Natural killer cell (primary cell): ENCODE measurements around the gene FADS6. TPM values are rescaled to one million over a fixed set of nuclear protein-coding genes. Genes with fewer than 3 reads are reported as not detected.

Experiments used
- ATAC-seq, 3 donors: fragments of 150-1000 bp in 2 of 3; fragments of 200-7000 bp in 1 of 3; cut with Tn5 transposase; 1 replicate in 1 of 3; 2 replicates in 2 of 3; pipeline ENCODE4 v1.10.0; 2021; ENCODE audit warnings: mild to moderate bottlenecking in 2 of 3, moderate library complexity in 2 of 3
- DNase-seq, 2 donors: peaks; one replicate each; pipeline versions ENCODE4 v3.0.0 to v3.0.0-alpha.2; 2013 to 2021; ENCODE audit warnings: mixed read lengths in 1 of 2
- H3K27ac ChIP-seq: one replicate; pipeline ENCODE4 v1.5.1; 2013; ENCODE audit warnings: mild to moderate bottlenecking, low read length
- H3K27me3 ChIP-seq: one replicate; pipeline ENCODE4 v1.6.1; 2013; ENCODE audit warnings: low read length; ENCODE audit not compliant: control insufficient read depth, insufficient read depth
- H3K36me3 ChIP-seq: one replicate; pipeline ENCODE4 v1.6.1; 2013; ENCODE audit warnings: low read length; ENCODE audit not compliant: control insufficient read depth, insufficient read depth
- H3K4me1 ChIP-seq: one replicate; pipeline ENCODE4 v1.6.1; 2013; ENCODE audit warnings: low read length; ENCODE audit not compliant: control insufficient read depth, insufficient read depth
- H3K4me3 ChIP-seq: one replicate; pipeline ENCODE4 v1.5.1; 2013; ENCODE audit warnings: low read length
- H3K9me3 ChIP-seq: one replicate; pipeline ENCODE4 v1.6.1; 2013; ENCODE audit warnings: low read length; ENCODE audit not compliant: control insufficient read depth, insufficient read depth
- H3K27ac Mint-ChIP-seq, 2 donors: one replicate each; pipeline ENCODE4 v1.8.0; 2022; ENCODE audit warnings: mild to moderate bottlenecking in 2 of 2, mixed read lengths in 2 of 2, moderate library complexity in 1 of 2
- H3K27me3 Mint-ChIP-seq, 2 donors: one replicate each; pipeline ENCODE4 v1.8.0; 2022; ENCODE audit warnings: low read depth in 2 of 2, mixed read lengths in 2 of 2
- H3K36me3 Mint-ChIP-seq: one replicate; pipeline ENCODE4 v1.8.0; 2022; ENCODE audit warnings: mixed read lengths
- H3K4me1 Mint-ChIP-seq, 2 donors: one replicate each; pipeline ENCODE4 v1.8.0; 2022; ENCODE audit warnings: mixed read lengths in 2 of 2
- H3K4me3 Mint-ChIP-seq: one replicate; pipeline ENCODE4 v1.8.0; 2022; ENCODE audit warnings: mild to moderate bottlenecking, moderate library complexity, mixed read lengths
- H3K9me3 Mint-ChIP-seq, 2 donors: one replicate each; pipeline ENCODE4 v1.8.0; 2022; ENCODE audit warnings: mixed read lengths in 2 of 2
- WGBS: methylation state at CpG from one replicate; pipeline ENCODE4 v1.1.7; 2013; ENCODE audit warnings: missing lambda C conversion rate; ENCODE audit not compliant: insufficient coverage; 5-methylcytosine and 5-hydroxymethylcytosine counted together
- intact Hi-C: fragments of 100-400 bp; cut with micrococcal nuclease; formaldehyde crosslinking; loops from one replicate; pipeline ENCODE4 v1.14.2; 2022
- total RNA-seq, 4 donors: library from RNA; stranded (reverse); fragments of 120-200 nt in 1 of 4; gene quantifications; one replicate each; pipeline versions ENCODE4 v1.2.3 to v1.2.4, GENCODE V29; 2013 to 2022
- TF ChIP-seq, protein P1 (sequence below): fragments of 200-600 bp; IDR thresholded peaks from one replicate; pipeline ENCODE4 v1.8.0; 2022; ENCODE audit warnings: antibody characterized with exemption

FADS6 gene
- total RNA-seq, 3 donors from 2014 or later (not counting 1 experiment from before 2014, with no cell fraction given), result not detected

DNA sequence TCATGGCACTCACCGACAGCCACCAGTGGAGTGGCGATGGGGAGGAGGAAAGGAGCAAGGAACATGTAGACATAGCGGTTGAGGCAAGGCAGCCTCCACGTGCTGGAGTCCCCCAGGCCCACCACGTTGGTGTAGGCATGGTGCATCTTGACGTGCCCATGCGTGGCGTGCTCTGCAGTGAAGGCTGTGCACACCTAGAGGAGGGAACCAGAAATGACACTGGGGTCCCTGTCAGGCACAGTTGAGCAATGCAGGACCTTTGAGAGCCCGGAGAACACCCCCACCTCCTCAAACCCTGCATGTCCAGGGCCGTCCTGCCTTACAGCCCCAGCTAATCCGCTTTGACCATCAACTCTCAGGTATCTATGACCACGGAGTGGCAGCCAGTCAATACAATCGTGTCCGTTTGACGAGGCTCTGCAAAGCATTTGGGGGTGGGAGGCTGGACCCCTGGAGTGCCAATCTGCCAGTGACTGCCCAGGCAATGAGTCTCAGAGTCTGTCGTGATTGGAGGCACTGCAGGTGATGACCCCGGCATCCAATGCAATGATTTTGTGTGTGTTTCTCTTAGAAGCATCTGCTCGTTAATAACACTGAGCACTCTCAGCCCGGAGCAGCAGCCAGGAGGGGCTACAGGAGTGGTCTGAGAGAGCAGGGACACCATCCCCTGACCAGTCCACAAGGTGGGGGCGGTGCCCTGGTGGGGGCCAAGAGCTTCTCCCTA, 10.8 kb downstream of the FADS6 start:
- intact Hi-C loops, result no loop called here

DNA sequence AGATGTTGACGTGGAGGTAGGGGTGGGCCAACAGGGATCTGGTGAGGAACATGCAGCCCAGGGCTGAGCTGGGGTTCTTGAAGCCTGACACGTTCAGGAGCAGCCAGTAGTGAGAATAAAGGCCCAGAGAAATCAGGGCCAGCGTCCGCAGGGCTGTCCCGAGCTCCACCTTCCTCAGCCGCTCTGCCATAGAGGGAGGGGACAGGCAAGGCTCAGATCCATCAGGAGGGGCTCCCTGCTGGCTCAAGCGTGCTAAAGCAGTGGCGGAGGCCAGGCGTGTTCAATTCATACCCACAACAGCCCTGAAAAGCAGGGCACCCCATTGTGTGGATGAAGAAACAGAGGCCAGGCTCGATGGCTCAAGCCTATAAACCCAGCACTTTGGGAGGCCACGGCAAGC, 12.4 kb downstream of the FADS6 start:
- intact Hi-C loops, result no loop called here
- Histone ChIP-seq H3K36me3 (no peaks in the 10 kb centered on the region), H3K27me3 (no peaks in the 10 kb centered on the region), H3K9me3 (no peaks in the 10 kb centered on the region), H3K4me1 (no peaks in the 10 kb centered on the region), H3K27ac (no peak overlapping the region), H3K4me3 (no peak overlapping the region)
- 88% methylated on average over 11 of the region's 11 CpGs for WGBS
- no peak for ATAC-seq
- TF ChIP-seq, protein P1, sequence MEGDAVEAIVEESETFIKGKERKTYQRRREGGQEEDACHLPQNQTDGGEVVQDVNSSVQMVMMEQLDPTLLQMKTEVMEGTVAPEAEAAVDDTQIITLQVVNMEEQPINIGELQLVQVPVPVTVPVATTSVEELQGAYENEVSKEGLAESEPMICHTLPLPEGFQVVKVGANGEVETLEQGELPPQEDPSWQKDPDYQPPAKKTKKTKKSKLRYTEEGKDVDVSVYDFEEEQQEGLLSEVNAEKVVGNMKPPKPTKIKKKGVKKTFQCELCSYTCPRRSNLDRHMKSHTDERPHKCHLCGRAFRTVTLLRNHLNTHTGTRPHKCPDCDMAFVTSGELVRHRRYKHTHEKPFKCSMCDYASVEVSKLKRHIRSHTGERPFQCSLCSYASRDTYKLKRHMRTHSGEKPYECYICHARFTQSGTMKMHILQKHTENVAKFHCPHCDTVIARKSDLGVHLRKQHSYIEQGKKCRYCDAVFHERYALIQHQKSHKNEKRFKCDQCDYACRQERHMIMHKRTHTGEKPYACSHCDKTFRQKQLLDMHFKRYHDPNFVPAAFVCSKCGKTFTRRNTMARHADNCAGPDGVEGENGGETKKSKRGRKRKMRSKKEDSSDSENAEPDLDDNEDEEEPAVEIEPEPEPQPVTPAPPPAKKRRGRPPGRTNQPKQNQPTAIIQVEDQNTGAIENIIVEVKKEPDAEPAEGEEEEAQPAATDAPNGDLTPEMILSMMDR, result no peak
- H3K27ac Mint-ChIP-seq, result no peak overlapping the region
- no peak for DNase-seq
- no peaks in the 10 kb centered on the region for H3K4me1 Mint-ChIP-seq
- no peak overlapping the region for H3K4me3 Mint-ChIP-seq
- H3K9me3 Mint-ChIP-seq, result no peaks in the 10 kb centered on the region
- H3K27me3 Mint-ChIP-seq, result peaks cover 7 to 11% of the 10 kb centered on the region in 2 donors
- no peaks in the 10 kb centered on the region for H3K36me3 Mint-ChIP-seq

More for the DNA sequence above, 10.8 kb downstream of the FADS6 start:
- Histone ChIP-seq H3K9me3 (no peaks in the 10 kb centered on the region), H3K27me3 (no peaks in the 10 kb centered on the region), H3K4me3 (no peak overlapping the region), H3K36me3 (no peaks in the 10 kb centered on the region), H3K27ac (no peak overlapping the region), H3K4me1 (no peaks in the 10 kb centered on the region)
- no peak for ATAC-seq
- no peak for DNase-seq
- TF ChIP-seq, protein P1, result no peak
- Mint-ChIP-seq H3K4me1 (no peaks in the 10 kb centered on the region), H3K27me3 (peaks cover 7 to 15% of the 10 kb centered on the region in 2 donors), H3K27ac (no peak overlapping the region), H3K4me3 (no peak overlapping the region), H3K36me3 (no peaks in the 10 kb centered on the region), H3K9me3 (no peaks in the 10 kb centered on the region)
- WGBS, result 82% methylated on average over 20 of the region's 20 CpGs

DNA sequence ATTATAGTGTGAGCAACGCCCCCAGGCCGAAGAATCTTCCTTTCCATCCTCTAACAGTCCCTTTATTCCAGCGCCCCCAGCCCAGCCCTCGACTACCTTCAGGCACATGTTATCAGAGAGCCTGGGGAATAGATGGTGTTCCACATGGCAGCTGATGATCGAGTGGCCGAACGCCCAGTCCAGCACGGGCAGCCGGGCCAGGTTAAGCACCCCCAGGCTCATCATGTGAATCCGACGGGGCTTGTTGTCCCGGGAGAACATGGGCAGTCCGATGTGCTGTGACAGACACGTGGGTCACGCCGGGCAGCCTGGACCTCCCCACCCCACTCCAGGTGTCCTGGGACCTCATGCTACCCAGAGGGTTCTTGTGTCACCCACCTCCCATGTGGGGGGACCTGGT, 14.1 kb downstream of the FADS6 start:
- no peak overlapping the region for H3K27ac ChIP-seq
- intact Hi-C loops, result no loop called here
- Mint-ChIP-seq H3K27ac (no peak overlapping the region), H3K9me3 (no peaks in the 10 kb centered on the region), H3K4me1 (no peaks in the 10 kb centered on the region), H3K36me3 (no peaks in the 10 kb centered on the region), H3K27me3 (peaks cover 4% of the 10 kb centered on the region in 2 donors), H3K4me3 (no peak overlapping the region)
- H3K27me3 ChIP-seq, result no peaks in the 10 kb centered on the region
- H3K36me3 ChIP-seq, result no peaks in the 10 kb centered on the region
- H3K4me3 ChIP-seq, result no peak overlapping the region
- DNase-seq (no peak), ATAC-seq (no peak)
- no peaks in the 10 kb centered on the region for H3K4me1 ChIP-seq
- WGBS, result 91% methylated on average over 16 of the region's 16 CpGs
- H3K9me3 ChIP-seq, result no peaks in the 10 kb centered on the region
- TF ChIP-seq, protein P1, result no peak

DNA sequence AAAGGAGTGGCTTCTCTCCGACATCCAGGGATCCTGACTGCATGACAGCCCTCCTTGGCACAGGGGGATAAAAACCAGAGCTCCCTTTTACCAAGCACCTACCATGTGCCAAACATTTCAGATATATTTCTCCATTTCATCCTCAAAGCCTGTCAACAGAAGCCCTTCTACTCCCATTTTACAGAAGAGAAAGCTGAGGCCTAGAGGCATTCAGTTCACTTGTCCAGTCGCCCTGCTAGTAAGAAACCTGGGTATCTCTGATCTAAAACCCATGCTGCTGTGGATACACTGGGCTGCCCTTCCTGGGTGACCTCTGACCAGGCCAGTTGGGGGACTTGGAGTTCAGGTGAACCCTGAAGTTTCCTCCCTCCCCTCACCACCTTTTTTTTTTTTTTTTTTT, 14.8 kb downstream of the FADS6 start:
- Histone ChIP-seq H3K27me3 (no peaks in the 10 kb centered on the region), H3K27ac (no peak overlapping the region), H3K4me1 (peaks cover 3% of the 10 kb centered on the region), H3K36me3 (no peaks in the 10 kb centered on the region), H3K4me3 (no peak overlapping the region), H3K9me3 (no peaks in the 10 kb centered on the region)
- TF ChIP-seq, protein P1, result no peak
- 72% methylated on average over 2 of the region's 2 CpGs for WGBS
- Mint-ChIP-seq H3K36me3 (no peaks in the 10 kb centered on the region), H3K27ac (no peak overlapping the region), H3K4me3 (no peak overlapping the region), H3K9me3 (no peaks in the 10 kb centered on the region), H3K4me1 (peaks cover 4 to 5% of the 10 kb centered on the region in 2 donors), H3K27me3 (peaks cover 0 to 3% of the 10 kb centered on the region in 2 donors)
- DNase-seq (no peak), ATAC-seq (no peak)
- intact Hi-C loops, result no loop called here
